ENCODE measurements around the gene TAF6. TPM values are rescaled to one million over a fixed set of nuclear protein-coding genes. Genes with fewer than 3 reads are reported as not detected.

TAF6 gene
- total RNA-seq, 1 experiment from 2014 or later: 87.1 TPM

- H3K36me3 Mint-ChIP-seq (ENCODE audit: insufficient read depth in 1 of 3, low read depth in 3 of 3): peaks cover 47 to 86% (median 66%) of the 10 kb centered on the region in 3 experiments
- Histone ChIP-seq H2BK12ac (ENCODE audit: insufficient read length, low read depth, low read length) (no peak overlapping the region), H2BK20ac (ENCODE audit: low read depth, low read length, poor library complexity, severe bottlenecking) (no peak overlapping the region), H3K56ac (ENCODE audit: insufficient read length, low read depth, low read length) (no peak overlapping the region), H4K5ac (ENCODE audit: insufficient read length, low read depth, low read length) (no peak overlapping the region), H3T11ph (ENCODE audit: low read length) (no peak overlapping the region), H2AFZ (ENCODE audit: low read length) (no peak overlapping the region), H4K91ac (ENCODE audit: insufficient read length, low read depth, low read length) (no peak overlapping the region), H3K18ac (ENCODE audit: insufficient read length, low read depth, low read length) (no peak overlapping the region), H4K20me1 (ENCODE audit: control insufficient read depth, insufficient read depth, insufficient read length) (no peaks in the 10 kb centered on the region), H3K4ac (ENCODE audit: low read depth, low read length) (no peak overlapping the region), H3K23ac (ENCODE audit: insufficient read length, low read depth, low read length) (no peak overlapping the region), H3K9me3 (ENCODE audit: control insufficient read depth, low read depth, low read length) (no peaks in the 10 kb centered on the region), H2BK5ac (ENCODE audit: insufficient read length, low read length) (no peak overlapping the region), H2BK15ac (ENCODE audit: low read depth, low read length) (no peak overlapping the region), H3K79me1 (ENCODE audit: insufficient read depth, low read depth, low read length, poor library complexity, severe bottlenecking) (no peaks in the 10 kb centered on the region), H2AK5ac (ENCODE audit: insufficient read length, low read length) (no peak overlapping the region), H4K8ac (replicated peaks; ENCODE audit: insufficient read length, low read depth, low read length) (no peak overlapping the region), H3K14ac (ENCODE audit: insufficient read depth, low read length) (no peak overlapping the region), H3K27ac (ENCODE audit: insufficient read length, low read depth, low read length) (no peak overlapping the region), H3K4me1 (ENCODE audit: insufficient read depth, low read length) (no peaks in the 10 kb centered on the region), H3K9ac (ENCODE audit: extremely low read depth, insufficient read length, low read length) (no peak overlapping the region), H3K27me3 (ENCODE audit: insufficient read depth, low read length) (no peaks in the 10 kb centered on the region), H2BK120ac (ENCODE audit: low read depth, low read length, poor library complexity, severe bottlenecking) (no peak overlapping the region), H3K79me2 (ENCODE audit: insufficient read depth, low read length) (no peaks in the 10 kb centered on the region), H3K4me2 (ENCODE audit: insufficient read depth, insufficient read length, low read length) (no peak overlapping the region), H3K23me2 (ENCODE audit: insufficient read length, low read depth, low read length, poor library complexity, severe bottlenecking) (no peaks in the 10 kb centered on the region)
- TF ChIP-seq CTCF (conservative IDR thresholded peaks at IDR 0.05): no peak
- no CpG with 5 or more reads among the region's 4 CpGs for WGBS (ENCODE audit: extremely low coverage, insufficient read length, low lambda C conversion rate)
- no peaks in the 10 kb centered on the region for H3K4me1 Mint-ChIP-seq
- no peaks in the 10 kb centered on the region; a peak in 1 of 5 replicates for H3K9me3 Mint-ChIP-seq
- DNase-seq: no peak
- H3K27ac Mint-ChIP-seq: no peak overlapping the region
- H3K4me3 Mint-ChIP-seq: no peak overlapping the region
- no peaks in the 10 kb centered on the region for H3K27me3 Mint-ChIP-seq (ENCODE audit: low read depth)
Measured at GRCh38 chr7:100063376-100063775, 55.8 kb downstream of the TAF6 start.
